GM12865 (cell line): ENCODE measurements around the gene DNAH10.

Experiments
- DNase-seq: peaks from one replicate; pipeline ENCODE4 v3.0.0; 2010; ENCODE audit warnings: low read depth
- H3K4me3 ChIP-seq: 2 replicates; pipeline ENCODE4 v1.5.1; 2011; ENCODE audit warnings: mild to moderate bottlenecking, low read depth, low read length, control low read depth
- CTCF ChIP-seq: IDR thresholded peaks from 2 replicates; pipeline ENCODE4 v1.5.1; 2011; ENCODE audit warnings: low read length, control low read depth, low read depth, inconsistent platforms; ENCODE audit not compliant: insufficient read depth; ENCODE audit errors: missing control alignments

DNAH10 gene

GRCh38 chr12:123937707-123938591 lies 175.8 kb downstream of the DNAH10 start:
- no peak overlapping the region for H3K4me3 ChIP-seq
- no peak for DNase-seq
- no peak for TF ChIP-seq CTCF

DNA sequence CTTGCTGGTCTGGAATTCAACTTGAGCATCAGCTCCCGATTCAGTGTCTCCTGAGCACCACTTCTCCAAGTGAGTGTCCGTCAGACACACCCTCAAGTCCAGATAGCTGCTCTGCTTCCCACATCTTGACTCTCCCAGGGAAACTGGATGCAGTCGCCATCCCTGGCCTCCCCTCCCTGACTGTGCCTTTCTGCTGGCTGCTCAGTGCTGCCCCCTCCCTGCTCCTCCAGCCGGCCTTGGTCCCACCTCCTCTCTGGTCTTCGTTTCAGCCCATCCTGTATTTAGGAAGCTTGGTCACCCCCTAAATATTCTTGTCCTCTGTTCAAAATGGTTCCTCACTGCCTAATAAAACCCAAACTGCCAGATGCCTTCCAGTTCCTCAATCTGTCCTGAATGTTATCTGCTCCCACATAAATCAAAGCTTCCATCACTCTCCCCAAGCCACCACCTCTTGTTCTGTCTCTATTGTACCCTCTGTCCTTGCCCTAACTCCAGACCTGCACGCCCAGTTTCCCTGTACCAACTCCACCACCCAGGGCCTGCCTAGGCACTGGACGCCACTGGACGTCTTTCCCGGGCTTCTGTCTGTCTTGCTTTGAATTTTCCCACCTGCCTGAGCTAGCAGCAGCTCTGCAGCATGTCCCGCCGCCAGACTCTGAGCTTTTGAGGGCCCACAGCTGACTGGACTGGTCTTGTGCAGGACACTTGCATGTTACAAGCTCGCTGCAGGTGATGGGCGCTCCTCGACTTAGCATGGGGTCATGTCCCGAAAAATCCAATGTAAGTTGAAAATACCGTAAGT lies 176.8 kb downstream of the DNAH10 start:
- no peak for DNase-seq
- TF ChIP-seq CTCF: peak; percentile 16
- no peak overlapping the region for H3K4me3 ChIP-seq

DNA sequence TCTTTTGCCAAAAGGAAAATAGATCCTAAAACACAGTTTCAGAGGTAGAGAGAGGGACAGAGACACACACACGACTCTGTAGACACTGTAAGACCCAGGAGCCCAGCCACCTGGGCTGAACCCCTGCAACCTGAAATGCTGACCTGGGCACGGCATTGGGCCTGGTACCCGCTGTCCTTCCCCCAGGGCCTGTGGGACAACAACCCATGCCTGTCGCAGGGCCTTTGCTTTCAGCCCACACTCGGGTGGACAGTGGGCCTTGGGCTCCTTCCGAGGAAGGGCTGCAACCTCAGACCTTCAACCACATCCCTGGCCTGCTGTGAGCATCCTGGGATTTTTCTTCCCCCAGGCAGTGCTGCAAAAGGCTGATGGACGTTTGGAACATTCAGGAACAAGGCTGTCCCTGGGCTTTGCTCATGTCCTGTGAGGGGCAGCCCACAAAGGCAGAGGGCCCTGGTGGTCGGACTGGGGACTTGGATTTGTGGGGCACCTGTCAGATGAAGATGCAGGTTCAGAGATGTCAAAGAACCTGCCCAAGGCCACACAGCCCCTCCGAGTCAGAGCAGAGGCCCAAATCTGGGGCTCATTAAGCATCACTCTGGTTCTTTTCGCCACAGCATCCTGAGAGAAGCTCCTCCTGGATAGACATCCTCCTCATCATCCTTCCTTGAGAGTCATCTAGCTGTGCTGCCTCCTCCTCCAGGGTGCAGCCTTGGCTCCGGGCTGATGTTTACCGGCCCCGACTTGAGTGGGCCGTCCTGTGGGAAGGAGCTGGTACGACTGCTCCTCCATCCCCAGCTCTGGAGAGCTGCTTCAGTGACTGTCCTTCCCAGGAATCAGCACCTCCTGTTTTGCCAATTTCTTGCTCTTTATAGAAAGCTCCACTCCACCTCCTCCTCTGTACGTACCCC lies 177.9 kb downstream of the DNAH10 start:
- DNase-seq: no peak
- no peak overlapping the region for H3K4me3 ChIP-seq
- TF ChIP-seq CTCF: no peak

DNA sequence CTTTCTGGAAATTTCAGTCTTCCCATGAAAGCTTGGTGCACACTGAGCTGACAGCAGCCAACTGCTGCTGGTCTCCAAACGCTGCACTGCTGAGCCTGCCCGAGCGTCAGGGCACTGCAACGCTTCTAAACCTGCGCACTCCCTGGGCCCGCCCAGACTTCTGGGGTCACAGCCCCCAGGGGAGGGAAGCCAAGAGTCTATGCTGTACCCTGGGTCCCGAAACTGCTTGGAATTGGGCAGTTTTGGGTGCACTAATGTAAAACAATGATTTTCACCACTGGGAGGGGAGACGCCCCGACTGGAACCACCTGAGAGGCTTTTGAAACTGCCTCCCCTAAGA lies 178.5 kb downstream of the DNAH10 start:
- no peak overlapping the region for H3K4me3 ChIP-seq
- TF ChIP-seq CTCF: no peak
- no peak for DNase-seq

DNA sequence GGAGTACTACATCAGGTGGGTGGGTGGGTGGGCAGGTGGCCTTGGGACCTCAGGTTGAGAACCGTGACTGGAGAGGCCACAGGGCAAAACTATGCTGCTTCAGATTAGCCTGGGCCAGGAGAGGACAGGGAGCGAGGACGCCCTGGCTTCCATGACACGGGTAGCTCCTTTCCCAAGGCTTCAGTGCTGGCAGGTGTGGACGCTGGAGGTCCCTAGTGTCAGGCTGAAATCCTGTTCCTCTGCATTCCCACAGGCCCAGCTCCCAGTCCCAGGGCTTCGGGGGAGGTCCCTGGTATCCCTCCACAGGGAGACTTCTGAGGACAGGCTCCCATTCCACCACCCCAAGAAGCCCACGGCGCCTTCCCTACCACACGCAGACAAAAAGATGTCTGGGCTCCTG lies 178.9 kb downstream of the DNAH10 start:
- DNase-seq: no peak
- H3K4me3 ChIP-seq: no peak overlapping the region
- no peak for TF ChIP-seq CTCF

DNA sequence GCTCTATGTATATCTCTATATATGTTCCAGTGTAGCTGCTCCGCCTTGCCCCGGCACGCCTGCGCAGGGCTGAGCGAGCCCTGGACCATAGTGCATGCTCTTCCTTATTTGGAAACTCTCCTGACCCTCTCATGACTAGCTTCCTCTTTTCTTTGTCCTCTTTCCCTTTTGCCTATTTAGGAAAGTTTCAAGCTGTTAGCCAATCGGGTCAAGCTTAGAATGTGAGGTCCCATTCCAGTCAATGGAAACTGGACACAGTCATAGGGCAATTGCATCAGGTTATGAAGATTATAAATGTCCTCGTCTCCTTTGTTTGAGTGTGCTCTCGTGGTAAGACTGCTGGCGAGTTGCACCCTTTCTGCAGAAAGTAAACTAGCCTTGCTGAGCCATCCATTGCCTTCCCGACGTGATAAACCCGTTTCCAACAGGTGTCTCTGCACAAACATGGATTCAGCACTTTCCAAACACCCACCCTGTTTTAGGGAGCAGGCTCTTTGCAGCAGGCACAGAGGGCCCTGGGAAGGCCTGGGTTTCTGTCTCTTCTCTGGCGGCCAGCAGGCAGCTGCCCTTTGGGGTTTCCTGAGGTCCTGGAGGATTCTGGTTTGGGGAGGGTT lies 179.6 kb downstream of the DNAH10 start:
- no peak overlapping the region for H3K4me3 ChIP-seq
- DNase-seq: no peak
- no peak for TF ChIP-seq CTCF
